GM18507 (cell line): ENCODE results near the gene SORT1.

Experiments used
- DNase-seq: peaks from one replicate; pipeline ENCODE4 v3.0.0; 2011; ENCODE audit warnings: low read depth; ENCODE audit not compliant: insufficient read length; ENCODE audit errors: extremely low spot score
- FAIRE-seq: peaks from 2 replicates; lab custom pipeline; 2011; peaks lifted over from hg19 to GRCh38; lab: Jason Lieb, UNC

Gene SORT1

GRCh38 chr1:109267743-109268300 lies 129.9 kb downstream of the SORT1 start:
- DNase-seq (no peak), FAIRE-seq (no peak)

GRCh38 chr1:109266965-109267364 lies 130.8 kb downstream of the SORT1 start:
- DNase-seq (no peak), FAIRE-seq (no peak)

GRCh38 chr1:109265741-109266330 lies 131.9 kb downstream of the SORT1 start:
- FAIRE-seq (no peak), DNase-seq (no peak)

- FAIRE-seq (no peak), DNase-seq (no peak)
Measured at GRCh38 chr1:109265016-109265415, 132.7 kb downstream of the SORT1 start.

GRCh38 chr1:109264379-109264755 lies 133.4 kb downstream of the SORT1 start:
- DNase-seq: no peak
- FAIRE-seq: no peak

- DNase-seq: peak; percentile 73
- FAIRE-seq: peak; percentile 78
Measured at GRCh38 chr1:109263597-109264378, 133.9 kb downstream of the SORT1 start.

- DNase-seq (no peak), FAIRE-seq (no peak)
Measured at GRCh38 chr1:109263234-109263596, 134.5 kb downstream of the SORT1 start.

GRCh38 chr1:109262231-109263055 lies 135.3 kb downstream of the SORT1 start:
- no peak for FAIRE-seq

GRCh38 chr1:109261578-109261977 lies 136.1 kb downstream of the SORT1 start:
- no peak for DNase-seq
- no peak for FAIRE-seq

More at GRCh38 chr1:109262231-109263055, 135.3 kb downstream of the SORT1 start:
- DNase-seq: no peak

- no peak for FAIRE-seq
Measured at GRCh38 chr1:109261006-109261405, 136.7 kb downstream of the SORT1 start.

GRCh38 chr1:109259674-109260557 lies 137.8 kb downstream of the SORT1 start:
- DNase-seq (no peak), FAIRE-seq (no peak)

More at GRCh38 chr1:109261006-109261405, 136.7 kb downstream of the SORT1 start:
- no peak for DNase-seq
